NT2/D1 (cell line): ENCODE data around the gene GALNT7.

ENCODE experiments used
- YY1 ChIP-seq: IDR thresholded peaks from 2 replicates; pipeline ENCODE4 v1.6.1; 2011; ENCODE audit not compliant: insufficient read length, insufficient read depth
- ZNF274 ChIP-seq: IDR thresholded peaks from 2 replicates; pipeline ENCODE4 v1.6.1; 2011; ENCODE audit warnings: mild to moderate bottlenecking, low read depth, low read length

GRCh38 chr4:173243321-173243720 is 74.7 kb downstream of the GALNT7 start:
- TF ChIP-seq YY1 (no peak), ZNF274 (no peak)
